Muscle of back (tissue), 11 donors: ENCODE measurements around the gene OR9A4. TPM values are rescaled to one million over a fixed set of nuclear protein-coding genes. Genes with fewer than 3 reads are reported as not detected.

Experiments used
- DNase-seq, 3 donors: peaks; one replicate each; pipeline versions ENCODE4 v3.0.0 to v3.0.0-alpha.2; 2013
- polyA plus RNA-seq, 10 donors: library from polyadenylated mRNA; unstranded; fragments of 120-200 nt; gene quantifications; one replicate each; pipeline ENCODE4 v1.2.1, GENCODE V29; 2013; ENCODE audit not compliant: insufficient read length in 10 of 10

Gene OR9A4
- polyA plus RNA-seq, 10 donors = not detected

DNA sequence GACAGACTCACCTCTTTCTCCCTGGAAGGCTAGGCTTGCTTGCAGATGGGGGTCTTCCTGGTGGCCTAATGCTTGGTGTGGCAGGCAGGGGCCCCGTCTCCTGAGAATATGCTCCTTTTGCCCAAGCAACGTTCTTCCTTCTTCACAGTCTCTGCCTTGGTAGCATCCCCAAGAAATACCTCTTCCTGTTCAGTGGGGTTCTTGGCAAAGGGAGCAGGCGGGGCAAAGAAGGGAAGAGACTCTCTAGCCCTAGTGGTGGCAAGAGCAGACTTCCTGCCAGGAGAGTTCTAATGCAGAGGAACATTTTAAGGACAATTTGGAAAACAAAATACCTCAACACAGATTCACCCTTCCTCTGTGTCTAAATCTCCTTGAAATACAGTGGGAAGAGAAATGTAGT, 30.6 kb downstream of the OR9A4 start, which contains the start of gene CLEC5A:
TSS of gene CLEC5A (minus strand) at position 179 of the 400 bp plus-strand sequence. CDS start 682 bp downstream, outside the sequence.
- DNase-seq = no peak

DNA sequence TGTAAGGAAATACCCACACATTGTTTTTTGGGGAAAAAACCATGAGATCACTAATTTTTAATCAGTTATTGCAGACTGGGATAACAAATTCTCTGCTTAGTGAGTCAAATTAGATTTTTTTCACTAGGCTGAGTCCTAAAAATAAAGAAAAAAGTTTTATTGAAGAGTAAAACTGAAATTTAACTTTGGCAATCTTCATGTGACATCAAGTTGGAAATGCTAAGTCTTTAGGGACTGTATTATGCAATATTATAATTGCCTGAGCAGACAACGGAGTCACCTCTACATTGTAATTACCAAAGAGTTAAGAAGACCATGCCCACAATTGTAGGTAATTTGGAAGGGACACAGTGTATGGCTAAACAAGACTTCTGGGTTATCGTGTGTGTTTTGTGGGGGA, 32.8 kb downstream of the OR9A4 start:
- DNase-seq = no peak

DNA sequence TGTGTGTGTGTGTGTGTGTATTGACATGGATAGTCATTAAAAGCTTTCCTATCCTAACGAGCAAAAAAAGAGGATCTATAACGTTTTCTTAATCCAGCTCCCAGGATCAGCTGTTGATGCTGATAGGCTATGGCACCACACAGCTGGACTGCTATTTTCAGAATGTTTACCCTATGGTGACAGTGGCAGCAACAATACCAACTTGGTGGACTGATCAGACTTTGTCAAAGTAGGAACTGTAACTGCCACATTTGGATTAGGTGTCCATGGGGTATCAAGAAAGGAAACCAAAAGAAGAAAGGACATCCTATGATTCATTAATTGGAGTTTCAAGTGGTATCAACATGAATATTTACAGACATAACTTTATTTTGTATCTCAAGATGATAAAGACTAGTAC, 33.3 kb downstream of the OR9A4 start:
- DNase-seq = no peak

DNA sequence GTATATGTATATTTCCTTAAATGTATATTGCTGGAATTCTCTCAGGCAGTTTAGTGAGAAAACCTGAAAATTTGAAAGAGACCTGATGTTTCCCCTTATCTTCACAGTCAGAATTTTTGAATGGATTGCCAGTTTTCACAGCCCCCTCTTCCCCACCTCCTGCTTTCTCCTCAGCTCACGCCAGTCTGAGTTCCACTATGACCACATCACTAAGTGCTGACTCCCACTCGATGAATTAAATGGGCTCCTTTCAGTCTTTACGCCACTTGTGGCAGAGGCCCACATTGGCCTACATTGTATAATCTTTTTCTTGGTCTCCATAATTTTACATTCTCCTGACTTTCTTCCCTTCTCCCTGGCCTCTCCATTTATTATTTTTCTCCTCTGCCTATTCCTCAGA, 33.7 kb downstream of the OR9A4 start:
- DNase-seq = no peak

DNA sequence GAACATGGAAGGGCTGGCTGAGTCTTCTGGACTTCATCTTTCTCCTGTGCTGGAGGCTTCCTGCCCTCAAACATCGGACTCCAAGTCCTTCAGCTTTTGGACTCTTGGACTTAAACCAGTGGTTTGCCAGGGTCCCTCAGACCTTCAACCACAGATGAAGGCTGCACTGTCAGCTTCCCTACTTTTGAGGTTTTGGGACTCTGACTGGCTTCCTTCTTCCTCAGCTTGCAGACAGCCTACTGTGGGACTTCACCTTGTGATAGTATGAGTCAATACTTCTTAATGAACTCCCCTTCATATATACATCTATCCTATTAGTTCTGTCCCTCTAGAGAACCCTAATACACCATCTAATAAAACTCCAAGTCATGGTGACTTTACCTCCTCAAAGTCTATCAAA, 34.6 kb downstream of the OR9A4 start:
- no peak for DNase-seq

DNA sequence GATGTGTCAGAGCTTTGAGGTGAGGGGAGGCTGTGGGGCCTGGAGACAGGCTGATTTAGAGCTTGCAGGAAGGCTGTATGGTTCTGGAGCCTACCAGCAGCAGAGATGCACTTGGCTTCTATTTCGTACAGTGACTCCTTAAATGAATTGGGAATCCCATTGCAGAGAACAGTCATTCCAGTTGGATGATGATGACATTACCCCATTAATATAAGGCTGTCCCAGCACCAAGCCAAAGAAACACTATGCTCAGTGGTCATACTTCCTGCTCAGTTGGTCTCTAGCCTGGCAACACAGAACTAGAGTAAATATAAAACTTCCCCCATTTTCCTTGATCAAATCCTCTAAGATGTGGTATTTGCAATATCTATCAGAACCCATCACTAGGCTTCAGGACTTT, 36.3 kb downstream of the OR9A4 start:
- no peak for DNase-seq

DNA sequence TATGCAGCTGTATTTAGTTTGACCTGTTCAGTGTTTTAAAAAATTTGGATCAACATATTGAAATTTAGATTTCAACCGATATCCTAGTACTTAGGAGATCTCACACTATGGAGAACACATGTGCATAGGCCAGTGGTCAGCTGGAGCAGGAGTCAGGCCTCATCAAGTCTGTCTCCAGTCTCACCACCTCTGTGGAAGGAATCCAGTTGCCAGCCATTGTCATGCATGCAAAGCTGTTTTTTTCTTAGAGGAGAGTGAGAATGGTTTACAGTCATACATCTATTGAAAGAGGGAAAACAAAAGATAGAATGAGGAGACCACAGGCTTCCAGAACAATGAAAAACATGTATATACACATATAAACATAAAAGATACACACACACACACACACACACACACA, 38.1 kb downstream of the OR9A4 start:
- no peak for DNase-seq

DNA sequence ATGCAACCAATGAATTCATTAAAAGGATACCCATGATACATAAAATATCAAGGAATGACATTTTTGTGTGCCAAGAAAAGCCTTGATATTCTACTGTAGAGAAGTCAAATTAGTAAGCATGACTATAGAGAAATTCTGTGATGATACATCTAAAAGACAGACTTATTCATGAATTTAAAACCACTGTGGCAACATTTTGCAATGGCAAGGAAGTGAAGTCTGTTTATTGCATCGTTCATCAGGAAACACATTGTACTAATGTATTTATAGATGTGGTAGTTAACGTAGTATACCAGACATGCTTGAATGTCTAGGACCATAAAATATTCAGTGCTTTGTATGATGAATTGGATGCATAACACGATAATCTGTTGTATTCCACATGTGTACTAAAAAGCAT, 39.9 kb downstream of the OR9A4 start:
- DNase-seq = peak in 1 of 3 donors; percentile 9

DNA sequence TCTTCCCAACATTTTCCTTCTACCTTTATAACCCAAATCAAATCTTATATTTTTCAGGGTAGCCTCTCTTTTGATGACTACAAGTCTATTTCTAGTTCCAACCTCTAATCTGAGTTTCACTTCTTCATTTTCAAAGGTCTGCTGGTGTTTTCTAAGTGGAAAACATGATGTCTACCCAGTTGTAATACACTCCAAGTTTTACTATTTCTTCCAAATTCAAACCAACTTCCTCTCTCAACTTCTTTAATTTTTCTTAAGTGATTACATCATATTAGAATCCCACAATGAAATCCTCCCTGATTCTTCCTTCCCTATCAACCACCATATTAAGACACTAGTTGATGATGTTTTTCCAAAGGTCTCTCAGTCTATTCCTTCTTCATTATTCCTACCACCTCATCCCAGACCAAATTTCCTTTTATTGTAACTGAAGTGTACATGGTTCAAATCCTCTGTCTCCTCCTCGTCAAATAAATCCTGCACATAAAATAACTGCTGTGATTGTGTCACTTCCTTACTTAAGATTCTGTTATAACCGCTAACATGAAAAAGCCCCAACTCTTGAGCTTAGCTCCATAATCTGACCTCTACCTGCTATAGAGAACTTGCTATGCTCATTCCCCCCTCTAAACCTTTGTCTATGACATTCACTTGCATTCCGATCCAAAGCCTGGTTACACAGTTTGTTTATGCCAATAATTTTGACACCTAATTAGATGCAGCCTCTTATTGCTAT, 44.7 kb downstream of the OR9A4 start:
- DNase-seq = peak in 1 of 3 donors; percentile 5

Other genes with a start within 250 kb of the OR9A4 start
- 10 to 100 TPM in 2 of 10 donors, 1 to 10 TPM in 8; 5.9 to 11.0 (median 8.8) TPM for gene DENND11, start 214.2 kb upstream of the OR9A4 start, polyA plus RNA-seq
- gene WEE2, start 208.0 kb upstream of the OR9A4 start, polyA plus RNA-seq = under 1 TPM in 7 of 10 donors, not detected in 3; 0.04 to 0.31 (median 0.15) TPM
- 100 to 1,000 TPM in 4 of 10 donors, 10 to 100 TPM in 6; 83.8 to 114 (median 96.2) TPM for gene SSBP1, start 178.0 kb upstream of the OR9A4 start, polyA plus RNA-seq
- under 1 TPM in 9 of 10 donors, not detected in 1; 0.12 to 0.58 (median 0.50) TPM for gene TAS2R3, start 152.3 kb upstream of the OR9A4 start, polyA plus RNA-seq
- gene TAS2R4, start 139.7 kb upstream of the OR9A4 start, polyA plus RNA-seq = 1 to 10 TPM in 4 of 10 donors, under 1 TPM in 6; 0.36 to 2.7 (median 0.73) TPM
- 1 to 10 TPM in 6 of 10 donors, under 1 TPM in 4; 0.32 to 3.8 (median 1.1) TPM for gene TAS2R5, start 126.2 kb upstream of the OR9A4 start, polyA plus RNA-seq
- gene PRSS37, start 74.9 kb upstream of the OR9A4 start, polyA plus RNA-seq = under 1 TPM in 6 of 10 donors, not detected in 4; 0.07 to 0.30 (median 0.19) TPM
- gene CLEC5A, start 30.6 kb downstream of the OR9A4 start, polyA plus RNA-seq = under 1 TPM; 0.05 to 0.57 (median 0.39) TPM
- under 1 TPM in 8 of 10 donors, not detected in 2; 0.15 to 0.47 (median 0.24) TPM for gene TAS2R38, start 57.4 kb downstream of the OR9A4 start, polyA plus RNA-seq
- under 1 TPM; 0.11 to 0.40 (median 0.25) TPM for gene MGAM, start 79.5 kb downstream of the OR9A4 start, polyA plus RNA-seq
- under 1 TPM in 6 of 10 donors, not detected in 4; 0.03 to 0.13 (median 0.08) TPM for gene MGAM2, start 195.3 kb downstream of the OR9A4 start, polyA plus RNA-seq